Ovary (tissue), 9 donors: ENCODE measurements around the gene DAPK3. TPM values are rescaled to one million over a fixed set of nuclear protein-coding genes. Genes with fewer than 3 reads are reported as not detected.
"Not testable (repeated sequence)": the region's sequence is repeated elsewhere in the genome, so short reads cannot be mapped to it uniquely, and the experiment has no call there.

ENCODE experiments used
- DNase-seq, 5 donors: peaks; one replicate each; pipeline ENCODE4 v3.0.0-alpha.2; 2019 to 2020
- H3K27ac ChIP-seq, 2 donors: fragments of 200-600 bp; one replicate each; pipeline versions ENCODE4 v1.5.1 to v1.8.0; 2019 to 2022
- H3K27me3 ChIP-seq: fragments of 200-600 bp; one replicate; pipeline ENCODE4 v1.8.0; 2022
- H3K36me3 ChIP-seq: fragments of 200-600 bp; sonication (generic); one replicate; pipeline ENCODE4 v1.5.1; 2019
- H3K4me1 ChIP-seq: one replicate; pipeline ENCODE4 v1.8.1; 2013; ENCODE audit warnings: mild to moderate bottlenecking, moderate library complexity; ENCODE audit not compliant: insufficient read depth
- H3K4me3 ChIP-seq: fragments of 200-600 bp; sonication (generic); one replicate; pipeline ENCODE4 v1.5.1; 2017
- H3K9me3 ChIP-seq, 2 donors: fragments of 200-600 bp in 1 of 2; sonication (generic) in 1 of 2; one replicate each; pipeline versions ENCODE4 v1.5.1 to v1.8.1; 2013 to 2019; ENCODE audit warnings: mild to moderate bottlenecking in 1 of 2, moderate library complexity in 1 of 2
- CTCF ChIP-seq, 3 donors: fragments of 450-650 bp in 2 of 3; fragments of 200-600 bp in 1 of 3; IDR thresholded peaks; one replicate each; pipeline versions ENCODE4 v1.5.1 to v1.8.0; 2016 to 2022; ENCODE audit warnings: antibody characterized with exemption in 3 of 3, mild to moderate bottlenecking in 1 of 3
- EP300 ChIP-seq: sonication (generic); formaldehyde crosslinking; IDR thresholded peaks from one replicate; pipeline ENCODE4 v1.6.1; 2017; ENCODE audit warnings: antibody characterized with exemption
- POLR2A ChIP-seq: fragments of 450-650 bp; IDR thresholded peaks from one replicate; pipeline ENCODE4 v1.6.1; 2017; ENCODE audit warnings: antibody characterized with exemption, mild to moderate bottlenecking, moderate library complexity
- WGBS, 3 donors: extraction: QIAGEN DNeasy Blood & Tissue Kit in 1 of 3; methylation state at CpG; one replicate each; pipeline versions ENCODE4 v1.1.5 to v1.1.7; 2013 to 2017; 5-methylcytosine and 5-hydroxymethylcytosine counted together
- intact Hi-C, 4 donors: fragments of 100-400 bp; cut with DNase I; formaldehyde crosslinking; loops; one replicate each; pipeline versions ENCODE4 v1.11.0 to v1.15.1; 2022 to 2023
- polyA plus RNA-seq, 2 donors: library from polyadenylated mRNA; stranded (reverse); fragments of 200-250 nt in 1 of 2; fragments of 350-450 nt in 1 of 2; fragmentation: Illumina TruSeq in 1 of 2; extraction: RNeasy Lipid Tissue Mini Kit (QIAGEN cat#74804) in 1 of 2; gene quantifications; one replicate each; pipeline ENCODE4 v1.2.3, GENCODE V29; 2013 to 2014
- total RNA-seq, 7 donors: library from RNA; depleted of rRNA in 2 of 7; stranded (reverse); fragments of >200 nt in 2 of 7; fragmentation: NEBNext Ultra II Directional in 3 of 7; extraction: Animal tissue kit (Norgen Biotek cat#: 25700) in 3 of 7; gene quantifications; one replicate each; pipeline versions ENCODE4 v1.1.0 to v1.2.4, GENCODE V29; 2016 to 2023
- donor health status: DM: no; HTN: no; CAD: no; lungs with moderate emphysema.
- donor health status: DM: no; HTN: no; CAD: no.
- donor health status: Bipolar disorder and iron deficiency.
- donor health status: DM: yes; HTN: yes; CAD: no.
- donor health status: DM: no; HTN: no; CAD: no.
- donor health status: DM: yes; HTN: yes; CAD: no.

DAPK3 gene
- total and polyA plus RNA-seq, 9 donors, result 8.3 to 101 (median 57.0) TPM

DNA sequence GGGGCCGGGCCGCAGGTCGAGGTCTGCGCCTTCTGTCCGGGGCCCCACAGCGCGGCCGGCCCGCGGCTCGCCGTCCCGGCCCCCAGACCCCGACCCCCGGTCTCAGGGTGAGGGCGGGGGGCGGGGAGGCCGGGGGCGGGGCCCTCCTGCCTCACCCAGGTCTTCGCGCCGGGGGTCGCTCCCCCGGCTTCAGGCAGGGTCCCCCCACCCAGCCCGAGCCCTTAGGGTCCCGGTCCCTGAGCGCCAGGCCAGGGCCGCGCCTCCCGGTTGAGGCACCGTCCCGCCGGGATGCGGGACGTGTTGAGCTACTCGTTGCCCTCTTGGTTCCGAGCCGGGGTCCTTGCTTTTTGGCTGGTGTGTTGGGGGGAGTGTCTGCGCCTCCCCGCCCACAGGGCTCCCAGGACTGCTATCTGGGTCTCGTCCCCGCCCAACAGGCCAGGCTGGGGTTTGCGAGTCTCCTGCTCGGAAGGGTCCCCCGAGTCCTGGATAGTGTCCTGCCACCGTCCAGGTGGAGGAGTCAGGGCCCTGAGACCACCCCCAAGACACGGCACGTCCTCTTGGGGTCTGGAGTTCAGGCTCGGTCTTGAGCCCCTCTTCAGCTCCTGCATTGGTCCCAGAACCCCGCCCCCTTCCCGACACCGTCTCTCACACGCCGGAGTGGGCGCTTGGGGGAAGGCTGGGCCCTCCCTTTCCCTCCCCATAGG lies 37.1 kb upstream of the DAPK3 start:
- peaks cover 22% of the 10 kb centered on the region for H3K4me1 ChIP-seq
- peak; percentile 34 to 63 (median 53) for DNase-seq
- H3K27ac ChIP-seq, result peak overlapping the region; percentile 75 to 88

GRCh38 chr19:4007021-4007835 lies 36.3 kb upstream of the DAPK3 start, which contains the start of gene PIAS4:
Gene PIAS4 (plus strand): TSS chr19:4007736. CDS start chr19:4007761, 25 bp downstream.
- H3K27me3 ChIP-seq, result no peaks in the 10 kb centered on the region
- intact Hi-C loops, result no loop called here
- peaks cover 22% of the 10 kb centered on the region for H3K4me1 ChIP-seq
- H3K4me3 ChIP-seq, result peak within 1 kb of the TSS; percentile 91
- WGBS, 3 donors, result 0% methylated on average over 44 to 91 of the region's 91 CpGs
- no peaks in the 10 kb centered on the region for H3K36me3 ChIP-seq
- H3K27ac ChIP-seq, result peak within 1 kb of the TSS; percentile 75 to 88
- no peaks in the 10 kb centered on the region for H3K9me3 ChIP-seq
- DNase-seq, result peak; percentile 95 to 98 (median 97)
- TF ChIP-seq CTCF (IDR thresholded peaks at IDR 0.05), result peak in 1 of 3 donors; percentile 4
- TF ChIP-seq EP300, result no peak
- peak; percentile 33 for TF ChIP-seq POLR2A

More for the DNA sequence above, 37.1 kb upstream of the DAPK3 start:
- H3K9me3 ChIP-seq, result no peaks in the 10 kb centered on the region
- intact Hi-C loops, result no loop called here
- TF ChIP-seq EP300 (no peak), CTCF (IDR thresholded peaks at IDR 0.05) (no peak), POLR2A (no peak)
- H3K4me3 ChIP-seq, result peak overlapping the region; percentile 91
- no peaks in the 10 kb centered on the region for H3K36me3 ChIP-seq
- WGBS, 3 donors, result 0 to 1% (median 0%) methylated on average over 28 to 55 of the region's 55 CpGs
- H3K27me3 ChIP-seq, result no peaks in the 10 kb centered on the region

- DNase-seq, H3K27me3 ChIP-seq, H3K27ac ChIP-seq, intact Hi-C loops, H3K4me3 ChIP-seq, H3K9me3 ChIP-seq, H3K36me3 ChIP-seq: not testable (repeated sequence)
- peaks cover 18% of the 10 kb centered on the region for H3K4me1 ChIP-seq
- 93 to 95% (median 95%) methylated on average over 9 of the region's 9 CpGs for WGBS, 3 donors
These were observed 34.5 kb upstream of the DAPK3 start for GRCh38 chr19:4005436-4005835.

- H3K9me3 ChIP-seq, H3K27me3 ChIP-seq, intact Hi-C loops, DNase-seq, H3K36me3 ChIP-seq, H3K4me3 ChIP-seq, H3K4me1 ChIP-seq, H3K27ac ChIP-seq: not testable (repeated sequence)
- WGBS, 3 donors, result 90 to 92% (median 92%) methylated on average over 5 of the region's 5 CpGs
These were observed 29.9 kb upstream of the DAPK3 start for GRCh38 chr19:4000798-4001197.

GRCh38 chr19:3998667-3999412 lies 27.9 kb upstream of the DAPK3 start:
- H3K27me3 ChIP-seq, DNase-seq, H3K9me3 ChIP-seq, H3K27ac ChIP-seq, H3K36me3 ChIP-seq, H3K4me1 ChIP-seq, intact Hi-C loops, H3K4me3 ChIP-seq: not testable (repeated sequence)
- 80 to 83% (median 82%) methylated on average over 29 of the region's 29 CpGs for WGBS, 3 donors
